Hypothalamus (tissue), 51 donors: Measurements from ENCODE around the gene TAT.
"Not testable (repeated sequence)": the region's sequence is repeated elsewhere in the genome, so short reads cannot be mapped to it uniquely, and the experiment has no call there.

Experiments
- DNase-seq, 51 donors: peaks; one replicate each; lab custom pipeline; 2025; lab: John Stamatoyannopoulos, UW

TAT gene

DNA sequence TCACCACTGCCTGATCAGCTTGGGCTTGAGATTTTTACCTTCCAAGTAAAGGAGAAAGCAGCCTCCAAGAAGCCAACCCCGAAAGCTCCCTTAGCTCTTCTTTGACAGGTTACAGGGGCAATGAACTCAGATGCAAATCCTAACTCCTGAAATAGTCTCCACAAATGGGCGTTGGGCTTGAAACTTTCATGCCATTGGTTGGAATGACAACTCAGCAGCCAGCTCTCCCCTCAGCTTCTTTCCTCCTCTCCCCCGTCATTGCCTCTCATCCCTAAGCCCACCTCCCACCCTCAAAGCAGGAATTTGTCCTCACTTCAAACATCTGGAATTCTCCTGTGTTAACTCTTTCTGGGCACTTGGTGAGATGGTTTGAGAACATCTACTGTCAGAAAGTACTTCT, at the start of gene TAT:
Gene TAT (minus strand): TSS at position 122 of the 400 bp plus-strand sequence. CDS start 677 bp downstream, outside the sequence.
- no peak for DNase-seq

DNA sequence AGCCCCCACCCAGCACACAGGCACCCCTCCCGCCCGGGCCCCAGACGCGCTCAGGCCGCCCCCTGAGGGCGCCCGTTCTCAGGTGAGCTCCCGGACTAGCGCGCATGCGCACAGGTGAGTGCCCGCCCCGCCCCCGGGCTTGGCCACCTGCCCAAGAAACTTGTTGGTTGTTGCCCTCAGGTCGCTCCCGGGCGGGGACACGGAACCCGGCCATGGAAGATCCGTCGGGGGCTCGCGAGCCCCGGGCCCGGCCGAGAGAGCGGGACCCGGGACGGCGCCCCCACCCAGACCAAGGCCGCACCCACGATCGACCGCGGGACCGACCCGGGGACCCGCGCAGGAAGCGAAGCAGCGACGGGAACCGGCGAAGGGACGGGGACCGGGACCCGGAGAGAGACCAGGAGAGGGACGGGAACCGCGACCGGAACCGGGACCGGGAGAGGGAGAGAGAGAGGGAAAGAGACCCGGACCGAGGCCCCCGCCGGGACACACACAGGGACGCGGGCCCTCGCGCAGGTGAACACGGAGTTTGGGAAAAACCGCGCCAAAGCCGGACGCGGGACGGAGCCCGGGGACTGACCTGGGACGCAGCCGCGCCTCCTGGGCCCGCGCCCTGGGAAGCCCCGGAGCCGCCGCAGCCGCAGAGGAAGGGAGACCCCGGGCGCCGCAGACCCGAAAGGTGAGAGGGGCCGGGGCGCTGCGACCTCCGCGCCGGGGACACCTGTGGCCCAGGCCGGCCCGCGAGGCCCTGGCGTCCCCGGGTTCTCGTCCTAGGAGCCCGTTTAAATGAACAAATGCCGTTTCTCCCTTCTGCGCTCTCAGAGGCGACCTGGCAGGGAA, 49.3 kb upstream of the TAT start, which contains the start of gene MARVELD3:
Gene MARVELD3 (plus strand): TSS at position 167 of the 840 bp plus-strand sequence. CDS start 46 bp downstream, at position 213.
- no peak for DNase-seq

DNA sequence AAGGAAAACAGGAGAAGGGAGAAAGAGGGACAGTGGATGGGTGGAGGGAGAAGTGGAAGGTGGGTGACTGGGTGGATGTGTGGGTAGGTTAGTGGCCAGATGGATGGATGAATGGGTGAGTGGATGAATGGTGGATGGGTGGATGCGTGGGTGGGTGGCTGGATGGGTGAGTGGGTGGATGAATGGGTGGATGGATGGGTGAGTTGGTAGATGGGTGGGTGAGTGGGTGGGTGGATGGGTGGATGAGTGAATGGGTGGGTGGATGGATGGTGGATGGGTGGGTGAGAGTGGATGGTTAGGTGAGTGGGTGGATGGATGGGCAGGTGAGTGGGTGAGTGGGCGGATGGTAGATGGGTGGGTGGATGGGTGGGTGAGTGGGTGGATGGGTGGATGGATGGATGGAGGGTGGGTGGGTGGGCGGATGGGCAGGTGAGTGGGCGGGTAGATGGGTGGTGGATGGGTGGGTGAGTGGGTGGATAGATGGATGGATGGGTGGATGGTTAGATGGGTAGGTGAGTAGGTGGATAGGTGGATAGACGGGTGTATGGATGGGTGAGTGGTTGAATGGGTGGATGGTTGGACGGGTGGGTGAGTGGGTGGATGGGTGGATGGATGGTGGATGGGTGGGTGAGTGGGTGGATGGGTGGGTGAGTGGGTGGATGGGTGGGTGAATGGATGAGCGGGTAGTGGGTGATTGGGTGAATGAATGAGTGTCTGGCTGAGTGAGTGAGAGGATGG, 48.4 kb upstream of the TAT start:
- DNase-seq: no peak

DNA sequence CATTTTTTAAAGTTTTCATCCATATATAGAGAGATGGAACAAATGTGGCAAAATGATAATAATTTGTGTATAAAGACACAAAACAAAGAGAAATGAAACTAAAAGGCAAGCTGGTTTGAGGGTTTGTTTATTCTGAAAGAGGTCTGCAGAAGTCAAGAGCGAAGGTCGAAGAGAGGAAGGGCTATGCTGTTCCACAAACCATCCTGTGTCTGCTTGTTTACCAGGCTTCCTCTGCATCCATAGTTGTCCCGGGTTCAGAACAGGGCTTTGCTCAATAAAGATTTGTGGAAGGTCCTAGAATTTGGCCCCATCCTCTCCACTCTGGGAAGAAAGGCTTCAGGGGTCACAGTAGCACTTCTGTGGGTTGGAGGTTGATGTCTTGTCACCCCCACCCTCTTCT, 46.7 kb upstream of the TAT start:
- no peak for DNase-seq

DNA sequence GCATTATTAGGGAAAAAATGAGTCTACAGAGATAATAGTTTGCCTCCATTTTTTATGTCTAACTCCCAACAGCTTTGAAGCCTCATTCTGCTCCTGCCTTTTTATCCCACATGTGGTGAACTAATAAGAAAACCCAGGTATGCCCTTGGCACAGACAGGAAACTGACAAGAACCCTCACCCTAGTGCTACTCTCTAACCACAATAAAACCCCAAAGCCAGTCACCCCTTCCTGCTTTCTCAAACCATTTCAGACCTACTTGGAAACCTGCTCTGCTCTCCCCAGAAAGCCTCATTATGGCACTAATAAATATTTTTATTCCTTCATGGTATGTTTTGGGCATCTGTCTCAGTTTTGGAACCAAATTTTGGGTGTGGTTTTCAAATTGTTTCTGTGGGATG, 45.2 kb upstream of the TAT start:
- no peak for DNase-seq

DNA sequence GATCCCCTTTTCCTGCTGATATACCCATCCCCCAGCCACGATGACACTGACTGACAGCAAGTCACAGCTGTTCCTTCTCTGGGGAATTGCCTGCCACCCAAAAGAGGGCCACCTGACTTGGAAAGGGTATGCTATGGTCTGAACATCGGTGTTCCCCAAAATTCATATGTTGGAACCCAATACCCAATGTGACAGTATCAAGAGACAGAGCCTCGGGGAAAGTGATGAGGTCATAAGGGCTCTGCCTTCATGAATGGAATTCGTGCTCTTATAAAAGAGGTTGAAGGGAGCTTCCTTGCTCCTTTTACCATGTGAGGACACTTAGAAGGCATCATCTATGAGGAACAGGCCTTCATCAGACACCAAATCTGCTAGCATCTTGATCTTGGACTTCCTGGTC, 41.5 kb upstream of the TAT start:
- no peak for DNase-seq

DNA sequence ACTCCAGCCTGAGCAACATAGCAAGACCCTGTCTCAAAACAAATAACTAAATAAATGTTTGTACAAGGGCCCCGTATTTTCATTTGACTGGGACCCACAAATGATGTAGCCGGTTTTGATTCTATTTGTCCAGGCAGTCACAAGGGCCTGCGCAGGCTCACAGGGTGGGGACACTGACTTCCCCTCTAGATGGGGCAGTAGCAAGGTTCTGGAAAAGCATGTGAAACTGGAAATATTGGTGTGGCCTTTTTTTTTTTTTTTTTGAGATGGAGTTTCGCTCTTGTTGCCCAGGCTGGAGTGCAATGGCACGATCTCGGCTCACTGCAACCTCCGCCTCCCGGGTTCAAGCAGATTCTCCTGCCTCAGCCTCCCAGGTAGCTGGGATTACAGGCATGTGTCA, 38.1 kb upstream of the TAT start:
- not testable (repeated sequence) for DNase-seq

DNA sequence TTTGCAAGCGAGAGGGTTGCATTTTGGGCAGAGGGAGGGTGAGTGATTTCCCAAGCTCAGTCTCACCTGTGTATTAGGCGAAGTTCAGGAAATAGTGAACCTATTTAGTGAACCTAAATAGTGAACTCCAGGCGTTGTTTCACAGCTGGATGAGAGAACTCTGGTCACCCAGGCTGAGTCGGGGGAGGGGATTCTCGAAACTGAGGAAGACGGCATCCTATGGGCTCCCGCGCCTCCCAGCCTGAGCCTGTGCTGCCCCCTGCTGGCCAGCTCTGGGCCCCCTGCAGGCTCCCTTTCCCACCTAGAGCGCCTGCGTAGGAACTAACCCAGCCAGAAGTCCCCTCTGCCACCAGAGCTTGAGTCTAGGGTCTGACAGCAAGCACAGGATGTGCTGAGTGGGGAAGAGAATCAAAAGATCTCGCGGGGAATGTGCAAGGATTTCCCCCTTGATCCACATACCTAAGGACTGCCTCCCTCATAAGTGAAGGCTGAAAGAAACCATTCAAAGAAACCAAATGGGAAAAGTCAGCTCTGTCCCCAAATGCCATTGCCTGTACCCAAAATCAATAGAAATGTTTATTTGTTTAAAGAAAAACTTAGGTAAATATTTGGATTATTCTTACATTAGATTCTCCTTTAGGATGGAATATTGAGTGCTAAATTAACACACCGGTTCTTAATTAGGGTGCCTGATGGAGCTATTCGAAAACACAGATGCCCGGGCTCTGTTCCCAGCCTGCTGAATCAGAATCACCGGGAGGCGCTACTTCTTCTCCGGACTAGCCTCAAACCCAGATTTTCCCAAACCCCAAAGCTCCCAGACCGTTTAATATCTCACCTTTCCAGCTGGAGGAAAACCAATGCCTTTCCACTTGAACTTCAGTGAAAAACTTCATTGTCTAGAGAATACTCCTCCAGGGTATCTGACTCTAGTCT, 34.3 kb upstream of the TAT start:
- peak in 50 of 51 donors; percentile 1 to 78 (median 40) for DNase-seq

DNA sequence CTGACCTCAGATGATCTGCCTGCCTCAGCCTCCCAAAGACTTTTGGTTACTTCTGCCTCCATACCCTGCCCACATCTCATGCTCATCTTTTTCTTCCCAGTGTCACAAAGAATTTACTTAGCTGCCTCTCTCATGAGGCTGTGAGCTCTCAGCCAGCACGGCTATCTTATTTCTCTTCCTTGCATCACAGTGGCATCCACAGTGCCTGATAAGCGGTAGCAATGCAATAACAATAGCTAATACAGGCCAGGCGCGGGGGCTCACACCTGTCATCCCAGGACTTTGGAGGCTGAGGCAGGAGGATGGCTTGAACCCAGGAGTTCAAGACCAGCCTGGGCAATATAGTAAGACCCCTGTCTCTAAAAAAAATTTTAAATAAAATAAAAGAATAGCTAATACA, 33.6 kb upstream of the TAT start:
- no peak for DNase-seq

DNA sequence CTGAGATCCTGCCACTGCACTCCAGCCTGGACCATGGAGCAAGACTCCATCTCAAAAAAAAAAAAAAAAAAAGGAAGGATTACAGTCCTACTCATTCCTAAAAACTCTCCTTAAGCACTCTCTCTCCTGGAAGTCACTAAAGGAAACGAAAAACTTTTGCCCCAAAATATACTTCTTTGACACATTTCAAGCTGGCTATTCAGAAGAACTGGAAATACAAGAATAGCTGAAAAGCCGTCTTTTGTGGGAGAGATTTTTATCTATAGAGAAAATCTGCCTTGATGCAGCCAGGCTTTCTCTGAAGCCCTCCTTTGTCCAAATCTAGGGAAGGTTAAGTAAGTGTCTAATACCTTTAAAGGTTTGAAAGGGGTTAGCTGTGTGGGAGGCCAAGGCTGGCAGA, 32.2 kb upstream of the TAT start:
- DNase-seq: no peak

DNA sequence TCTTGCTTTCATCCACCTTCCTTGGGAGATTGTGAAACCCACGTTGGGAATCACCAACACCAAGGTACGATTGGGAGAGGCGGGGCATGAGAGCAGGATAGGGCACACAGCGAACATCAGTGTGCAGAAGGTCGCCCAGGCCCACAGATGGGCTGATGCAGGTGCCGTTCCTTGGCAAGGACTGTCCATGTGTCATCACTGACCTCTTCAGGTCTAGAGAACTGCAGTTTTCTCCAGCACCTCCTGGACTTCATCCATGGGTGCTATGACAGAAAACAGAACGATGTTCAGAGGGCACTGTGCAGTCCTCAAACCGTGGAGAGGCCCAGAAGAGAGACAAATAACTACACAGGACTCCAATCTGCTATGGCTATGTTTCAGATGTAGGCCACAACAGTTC, 23.9 kb upstream of the TAT start:
- DNase-seq: no peak

DNA sequence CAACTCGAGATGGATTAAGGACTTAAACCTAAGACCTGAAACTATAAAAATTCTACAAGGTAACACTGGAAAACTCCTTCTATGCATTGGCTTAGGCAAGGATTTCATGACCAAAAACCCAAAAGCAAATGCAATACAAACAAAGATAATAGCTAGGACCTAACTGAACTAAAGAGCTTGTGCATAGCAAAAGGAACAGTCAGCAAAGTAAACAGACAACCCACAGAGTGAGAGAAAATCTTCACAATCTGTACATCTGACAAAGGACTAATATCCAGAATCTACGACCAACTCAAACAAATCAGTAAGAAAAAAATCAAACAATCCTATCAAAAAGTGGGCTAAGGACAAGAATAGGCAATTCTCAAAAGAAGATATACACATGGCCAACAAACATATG, 21.5 kb upstream of the TAT start:
- DNase-seq: not testable (repeated sequence)

DNA sequence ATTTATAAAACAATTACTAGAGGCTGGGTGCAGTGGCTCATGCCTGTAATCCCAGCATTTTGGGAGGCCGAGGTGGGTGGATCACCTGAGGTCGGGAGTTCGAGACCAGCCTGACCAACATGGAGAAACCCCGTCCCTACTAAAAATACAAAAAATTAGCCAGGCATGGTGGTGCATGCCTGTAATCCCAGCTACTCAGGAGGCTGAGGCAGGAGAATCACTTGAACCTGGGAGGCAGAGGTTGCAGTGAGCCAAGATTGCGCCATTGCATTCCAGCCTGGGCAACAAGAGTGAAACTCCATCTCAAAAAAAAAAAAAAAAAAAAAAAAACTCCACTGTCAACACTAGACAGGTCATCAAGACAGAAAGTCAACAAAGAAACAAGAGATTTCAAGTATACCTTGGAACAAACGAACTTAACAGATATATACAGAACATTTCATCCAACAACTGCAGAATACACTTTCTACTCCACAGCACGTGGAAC, 18.5 kb upstream of the TAT start:
- not testable (repeated sequence) for DNase-seq

DNA sequence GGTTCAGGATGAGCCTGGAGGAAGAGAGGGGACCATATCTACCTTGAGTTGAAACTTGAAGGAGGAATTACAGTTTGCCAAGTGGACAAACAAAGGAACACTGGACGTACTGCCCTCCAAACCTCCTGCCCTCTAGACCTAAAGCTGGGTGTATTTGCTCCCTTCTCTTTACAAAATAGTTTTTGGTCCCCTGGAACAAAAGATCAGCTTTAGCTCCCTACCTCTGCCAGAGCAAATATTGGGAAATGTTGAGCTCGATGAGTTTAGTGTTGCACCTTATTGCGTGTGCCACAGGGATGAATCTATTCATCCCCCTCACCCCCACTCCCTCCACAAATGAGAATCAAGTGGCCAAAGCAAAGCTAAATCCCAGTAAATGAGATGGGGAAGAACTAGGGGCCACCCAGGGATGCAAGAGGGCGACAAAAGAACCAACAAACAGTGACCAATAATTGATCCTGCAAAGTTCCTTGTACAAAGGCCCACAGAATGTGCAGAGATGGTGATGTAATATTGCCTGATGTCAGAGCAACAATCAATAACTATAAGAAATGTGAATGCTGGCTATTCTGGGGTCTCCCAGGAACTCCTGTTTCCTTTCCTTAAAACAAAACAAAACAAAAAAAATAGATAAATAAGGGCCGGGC, 17.2 kb upstream of the TAT start:
- no peak for DNase-seq

DNA sequence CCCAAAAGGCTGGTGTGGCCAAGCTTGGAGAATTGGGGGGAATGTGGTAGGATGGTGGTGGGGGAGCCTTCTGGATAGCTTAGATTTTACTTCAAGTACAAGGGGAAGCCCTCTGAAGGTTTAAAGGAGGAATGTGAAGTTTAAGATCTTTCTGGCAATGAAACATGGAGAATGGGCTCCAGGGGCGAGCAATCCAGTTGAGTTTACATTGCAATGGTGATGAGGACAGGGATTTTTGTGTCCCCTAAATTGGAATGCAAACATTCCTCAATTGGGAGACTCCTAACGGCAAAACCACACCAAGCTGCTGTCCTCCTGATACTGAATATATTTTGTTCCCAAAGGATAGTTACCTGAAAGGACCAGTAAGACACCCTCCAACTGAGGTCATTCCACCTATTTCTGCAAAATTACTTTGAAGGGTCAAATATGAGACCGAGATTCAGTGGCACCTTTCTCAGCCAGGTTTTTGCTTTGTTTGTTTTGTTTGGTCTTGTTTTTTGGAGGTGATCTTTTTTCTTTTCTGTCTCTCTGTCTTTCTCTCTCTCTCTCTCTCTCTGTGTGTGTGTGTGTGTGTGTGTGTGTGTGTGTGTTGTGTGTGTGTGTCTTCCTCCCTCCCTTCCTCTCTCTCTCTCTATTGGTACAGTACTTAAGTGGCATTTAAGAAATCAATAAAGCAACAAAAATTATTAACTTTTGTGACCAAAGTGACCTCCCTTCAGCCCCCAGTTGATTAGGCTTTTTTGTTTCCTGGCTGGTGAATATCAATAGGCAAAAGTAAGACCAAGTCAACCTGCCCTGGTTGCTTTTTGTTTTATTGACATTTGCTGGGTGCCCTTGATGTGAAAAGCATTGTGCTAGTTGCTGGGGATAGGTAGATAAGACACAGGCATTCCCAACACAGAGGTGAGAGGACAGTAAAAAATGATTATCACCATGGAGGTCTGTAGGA, 16.4 kb upstream of the TAT start:
- DNase-seq: no peak

DNA sequence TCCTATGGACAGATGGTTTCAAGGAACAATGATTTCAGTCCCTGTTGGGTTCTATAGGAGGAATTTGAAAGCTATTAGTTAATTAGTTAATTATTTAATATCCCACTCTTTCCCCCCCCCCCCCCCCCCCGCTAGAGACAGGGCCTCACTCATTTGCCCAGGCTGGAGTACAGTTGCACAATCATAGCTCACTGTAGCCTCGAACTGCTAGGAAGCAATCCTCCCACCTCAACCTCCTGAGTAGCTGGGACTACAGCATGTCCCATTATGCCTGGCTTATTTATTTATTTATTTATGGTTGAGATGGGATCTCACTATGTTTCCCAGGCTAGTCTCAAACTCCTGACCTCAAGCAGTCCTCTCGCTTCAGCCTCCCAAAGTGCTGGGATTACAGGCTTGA, 15.0 kb upstream of the TAT start:
- no peak for DNase-seq

DNA sequence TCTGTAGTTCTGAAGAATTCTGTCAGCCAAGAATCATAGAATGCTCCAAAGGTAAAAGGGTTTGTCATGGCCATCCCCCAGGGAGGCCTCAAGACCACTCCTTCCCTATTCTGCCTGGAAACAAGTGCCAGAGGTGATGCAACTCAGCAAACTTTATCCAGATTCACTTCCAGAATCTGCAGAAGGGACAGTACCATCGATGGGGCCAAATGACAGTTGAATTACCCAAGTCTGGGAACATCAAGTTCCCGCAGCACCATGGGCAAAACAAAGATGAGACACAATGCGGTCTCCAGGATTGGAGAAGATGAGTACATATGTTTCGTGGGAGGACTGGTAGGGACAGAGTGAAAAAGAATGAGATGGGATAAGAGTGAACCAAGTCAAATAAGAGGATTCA, 13.7 kb upstream of the TAT start:
- DNase-seq: no peak

DNA sequence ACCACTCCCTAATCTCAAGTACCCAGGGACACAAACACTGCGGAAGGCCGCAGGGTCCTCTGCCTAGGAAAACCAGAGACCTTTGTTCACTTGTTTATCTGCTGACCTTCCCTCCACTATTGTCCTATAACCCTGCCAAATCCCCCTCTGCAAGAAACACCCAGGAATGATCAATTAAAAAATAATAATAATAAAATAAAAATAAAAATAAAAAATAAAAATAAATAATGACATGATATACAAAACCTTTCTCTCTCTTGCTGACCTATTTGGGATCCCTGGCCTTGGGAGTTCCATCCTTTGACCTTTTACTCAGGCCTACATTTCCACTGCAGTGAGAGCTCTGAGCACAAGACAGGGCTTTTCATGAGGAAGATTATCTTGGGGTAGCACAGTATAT, 13.2 kb upstream of the TAT start:
- DNase-seq: not testable (repeated sequence)

DNA sequence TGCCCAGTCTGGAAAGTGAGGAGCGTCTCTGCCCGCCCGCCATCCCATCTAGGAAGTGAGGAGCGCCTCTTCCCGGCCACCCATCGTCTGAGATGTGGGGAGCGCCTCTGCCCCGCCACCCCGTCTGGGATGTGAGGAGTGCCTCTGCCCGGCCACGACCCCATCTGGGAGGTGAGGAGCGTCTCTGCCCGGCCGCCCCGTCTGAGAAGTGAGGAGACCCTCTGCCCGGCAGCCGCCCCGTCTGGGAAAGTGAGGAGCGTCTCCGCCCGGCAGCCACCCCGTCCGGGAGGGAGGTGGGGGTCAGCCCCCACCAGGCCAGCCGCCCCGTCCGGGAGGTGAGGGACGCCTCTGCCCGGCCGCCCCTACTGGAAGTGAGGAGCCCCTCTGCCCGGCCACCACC, 12.4 kb upstream of the TAT start:
- DNase-seq: not testable (repeated sequence)
